Ectodermal cell (in vitro differentiated cells): ENCODE data around the gene EYS.
A peak's percentile ranks its signal among the peaks of the same experiment; 100 is the strongest.
"Not testable (repeated sequence)": the region's sequence is repeated elsewhere in the genome, so short reads cannot be mapped to it uniquely, and the experiment has no call there.

Source experiments
- H3K27ac ChIP-seq: 2 replicates; pipeline ENCODE4 v1.7.0; 2013; ENCODE audit warnings: mild to moderate bottlenecking, low read depth, low read length; ENCODE audit not compliant: insufficient read depth, poor library complexity, severe bottlenecking
- H3K27me3 ChIP-seq: 2 replicates; pipeline ENCODE4 v1.7.0; 2013; ENCODE audit warnings: mild to moderate bottlenecking, low read length; ENCODE audit not compliant: insufficient read depth, control insufficient read depth, poor library complexity, severe bottlenecking
- H3K36me3 ChIP-seq: one replicate; pipeline ENCODE4 v1.7.0; 2013; ENCODE audit warnings: low read length; ENCODE audit not compliant: control insufficient read depth, insufficient read depth
- H3K4me1 ChIP-seq: one replicate; pipeline ENCODE4 v1.7.0; 2013; ENCODE audit warnings: low read length; ENCODE audit not compliant: control insufficient read depth, insufficient read depth
- H3K4me3 ChIP-seq: 2 replicates; pipeline ENCODE4 v1.7.0; 2013; ENCODE audit warnings: low read depth, low read length, control low read depth; ENCODE audit not compliant: insufficient read depth
- H3K9me3 ChIP-seq: 2 replicates; pipeline ENCODE4 v1.7.0; 2013; ENCODE audit warnings: mild to moderate bottlenecking, low read length, moderate library complexity; ENCODE audit not compliant: control insufficient read depth
- WGBS, 2 experiments: methylation state at CpG; one replicate each; pipeline ENCODE4 v1.1.7; 2013; ENCODE audit warnings: missing lambda C conversion rate in 2 of 2; 5-methylcytosine and 5-hydroxymethylcytosine counted together

EYS gene

DNA sequence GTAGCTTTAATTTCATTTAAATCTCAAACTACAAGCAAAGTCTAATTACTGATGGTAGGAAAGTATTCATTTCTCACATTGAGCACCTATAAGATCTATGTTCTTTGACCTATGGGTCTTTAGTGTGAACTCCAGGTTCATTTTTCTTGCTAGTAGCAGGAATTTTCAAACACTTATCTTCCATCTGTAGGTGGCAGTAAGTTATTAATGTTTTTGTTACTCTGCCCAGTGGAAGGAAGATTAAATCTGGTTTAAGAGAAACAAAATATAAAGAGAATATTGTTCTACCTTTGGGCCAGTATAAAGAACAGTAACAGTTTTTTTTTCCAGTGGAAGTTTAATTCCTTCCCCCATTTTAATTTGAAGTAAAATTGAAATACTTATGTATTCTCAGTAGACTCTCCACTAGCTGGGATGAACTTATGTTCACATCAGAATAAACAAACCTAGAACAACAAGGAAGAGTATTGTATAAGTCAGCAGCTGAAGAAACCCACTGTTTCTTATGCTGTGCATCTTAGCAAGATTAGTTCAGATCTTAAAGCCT is 1743.2 kb downstream of the EYS start:
- H3K36me3 ChIP-seq, result no peaks in the 10 kb centered on the region
- H3K4me1 ChIP-seq, result peaks cover 14% of the 10 kb centered on the region
- H3K4me3 ChIP-seq, result no peak overlapping the region
- H3K27ac ChIP-seq, result no peak overlapping the region
- no peaks in the 10 kb centered on the region for H3K9me3 ChIP-seq
- H3K27me3 ChIP-seq, result no peaks in the 10 kb centered on the region

DNA sequence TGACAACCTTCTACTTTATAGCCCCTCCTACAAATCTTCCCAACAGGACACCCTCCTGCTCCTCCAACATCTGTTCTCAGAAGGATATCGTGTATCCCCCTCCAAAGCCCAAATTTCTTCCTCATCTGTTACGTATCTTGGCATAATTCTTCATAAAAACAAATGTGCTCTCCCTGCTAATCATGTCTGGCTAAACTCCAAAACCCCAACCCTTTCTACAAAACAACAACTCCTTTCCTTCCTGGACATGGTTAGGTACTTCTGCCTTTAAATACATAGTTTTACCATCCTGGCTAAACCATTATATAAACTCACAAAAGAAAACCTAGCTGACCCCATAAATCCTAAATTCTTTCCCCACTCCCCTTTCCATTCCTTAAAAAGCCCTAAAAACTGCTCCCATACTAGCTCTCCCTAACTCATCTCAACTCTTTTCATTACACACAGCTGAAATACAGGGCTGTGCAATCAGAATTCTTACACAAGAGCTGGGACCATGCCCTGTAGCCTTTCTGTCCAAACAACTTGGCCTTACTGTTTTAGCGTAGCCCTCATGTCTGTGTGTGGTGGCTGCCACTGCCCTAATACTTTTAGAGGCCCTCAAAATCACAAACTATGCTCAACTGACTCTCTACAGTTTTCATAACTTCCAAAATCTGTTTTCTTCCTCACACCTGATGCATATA is 1753.5 kb downstream of the EYS start:
- not testable (repeated sequence) for H3K9me3 ChIP-seq, H3K27ac ChIP-seq, H3K4me3 ChIP-seq, H3K4me1 ChIP-seq, H3K36me3 ChIP-seq, H3K27me3 ChIP-seq
- 93% methylated on average over 3 of the region's 3 CpGs for WGBS, 2 experiments

DNA sequence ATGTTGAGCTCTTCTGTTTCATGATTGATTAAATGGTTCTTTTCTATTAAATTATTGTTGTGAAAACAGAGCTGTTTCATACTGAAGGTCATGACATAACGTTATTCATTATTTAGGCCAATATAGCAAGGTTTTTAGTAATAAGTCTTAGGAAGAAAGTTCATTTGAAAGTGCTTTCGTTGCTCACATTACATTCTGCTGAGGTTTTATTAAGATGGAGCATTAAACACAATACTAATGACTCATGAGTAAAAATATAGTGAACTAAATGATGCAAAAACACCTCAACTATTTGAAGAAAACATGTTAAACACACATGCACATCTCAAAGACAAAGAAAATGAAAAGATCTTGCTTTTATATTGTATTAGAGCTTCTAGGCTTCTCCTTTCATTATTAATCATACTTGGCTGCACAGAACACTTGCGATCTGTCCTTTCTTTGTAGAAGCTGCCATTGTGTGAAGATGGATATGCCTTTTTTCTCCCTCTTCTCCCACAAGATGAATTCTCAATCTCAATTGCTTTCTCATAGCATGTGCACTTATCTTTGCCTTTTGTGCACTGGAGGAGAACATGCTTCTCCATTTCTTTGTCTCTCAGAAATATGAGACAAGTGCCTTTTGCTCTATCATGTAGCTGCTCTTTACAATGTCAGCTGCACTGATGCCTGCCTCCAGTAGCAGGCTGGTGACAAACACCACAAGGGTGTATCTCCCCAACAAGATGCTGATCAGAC is 1759.1 kb downstream of the EYS start:
- 95 to 100% methylated on average over 1 to 2 of the region's 3 CpGs for WGBS, 2 experiments
- Histone ChIP-seq H3K27ac (peak overlapping the region; percentile 36), H3K27me3 (no peaks in the 10 kb centered on the region), H3K4me3 (no peak overlapping the region), H3K4me1 (peaks cover 8% of the 10 kb centered on the region), H3K9me3 (no peaks in the 10 kb centered on the region), H3K36me3 (no peaks in the 10 kb centered on the region)

DNA sequence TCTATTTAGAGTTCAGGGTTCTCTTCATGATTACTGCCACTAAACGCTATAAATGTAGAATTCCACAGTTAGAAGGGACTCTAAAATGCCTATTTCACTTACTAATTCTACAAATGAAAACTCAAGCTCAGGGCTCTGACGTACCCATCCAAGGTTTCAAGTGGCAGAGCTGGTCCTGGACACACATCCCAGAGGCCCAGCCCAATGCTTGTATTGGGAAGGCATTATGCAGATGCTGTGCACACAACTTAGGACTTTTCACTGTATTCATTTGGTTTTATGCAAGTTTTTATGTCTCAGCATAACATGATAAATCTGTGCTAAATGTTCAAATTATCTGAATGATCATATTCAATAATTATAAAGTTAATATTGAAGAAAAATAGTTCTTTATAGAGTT is 1761.0 kb downstream of the EYS start:
- no peaks in the 10 kb centered on the region for H3K36me3 ChIP-seq
- H3K4me1 ChIP-seq, result peaks cover 8% of the 10 kb centered on the region
- H3K27ac ChIP-seq, result no peak overlapping the region
- H3K27me3 ChIP-seq, result no peaks in the 10 kb centered on the region
- H3K4me3 ChIP-seq, result no peak overlapping the region
- WGBS, 2 experiments, result 88 to 95% methylated on average over 2 of the region's 2 CpGs
- H3K9me3 ChIP-seq, result no peaks in the 10 kb centered on the region

DNA sequence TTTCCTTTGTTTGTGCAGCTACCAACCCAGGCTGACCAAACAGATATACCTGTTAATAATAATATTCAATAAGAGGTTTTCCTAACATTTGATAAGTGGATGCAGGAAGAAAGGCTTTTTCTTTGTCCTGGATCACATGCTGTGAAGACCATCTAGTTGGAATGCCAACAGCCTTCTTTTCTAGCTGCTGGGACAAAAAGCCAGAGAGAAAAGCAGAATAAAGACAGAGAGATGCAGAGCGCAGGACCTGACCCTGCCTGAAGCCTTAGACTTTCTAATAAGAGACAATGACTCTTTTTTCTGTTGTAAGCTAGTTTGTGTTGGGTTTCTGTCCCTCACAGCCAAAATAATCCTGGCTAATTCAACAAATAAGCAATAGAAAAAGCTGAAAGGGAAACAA is 1763.2 kb downstream of the EYS start:
- H3K36me3 ChIP-seq, result no peaks in the 10 kb centered on the region
- H3K27ac ChIP-seq, result peak overlapping the region; percentile 70
- H3K4me3 ChIP-seq, result no peak overlapping the region
- WGBS, 2 experiments, result 11% methylated on average over 1 of the region's 1 CpG
- no peaks in the 10 kb centered on the region for H3K27me3 ChIP-seq
- H3K4me1 ChIP-seq, result peaks cover 8% of the 10 kb centered on the region
- no peaks in the 10 kb centered on the region for H3K9me3 ChIP-seq

DNA sequence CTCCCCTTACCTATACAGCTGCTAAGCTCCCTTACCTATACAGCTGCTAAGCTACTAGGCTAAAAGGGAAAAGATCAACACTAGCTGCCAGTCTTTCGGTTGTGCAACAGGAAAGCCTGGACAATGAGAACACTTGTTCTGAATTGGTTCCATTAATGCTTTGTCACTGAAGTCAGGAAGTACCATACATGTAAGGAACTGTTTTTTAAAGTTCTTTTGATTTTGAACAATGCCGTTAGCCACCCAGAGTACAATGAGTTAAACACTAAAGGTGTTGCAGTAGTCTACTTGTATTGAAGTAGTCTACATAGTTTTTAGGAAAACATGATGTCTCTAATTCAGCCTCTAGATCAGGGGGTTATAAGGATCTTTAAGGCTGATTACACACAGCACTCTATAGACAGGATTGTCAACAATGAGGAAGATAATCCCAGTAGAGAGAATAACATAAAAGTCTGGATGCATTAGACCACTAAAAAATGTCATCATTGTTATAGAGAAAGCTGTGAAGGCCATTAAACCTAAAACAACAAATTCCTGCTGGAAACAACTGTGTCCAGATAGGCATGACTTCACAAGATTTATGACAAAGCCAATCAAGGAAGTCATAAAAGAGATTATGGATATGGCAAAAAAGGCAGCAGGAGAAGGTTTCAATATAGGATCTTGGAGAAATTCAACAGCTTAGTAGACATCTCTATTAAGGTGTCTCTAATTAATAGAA is 1765.1 kb downstream of the EYS start:
- no peaks in the 10 kb centered on the region for H3K27me3 ChIP-seq
- no peaks in the 10 kb centered on the region for H3K9me3 ChIP-seq
- H3K27ac ChIP-seq, result no peak overlapping the region
- H3K4me1 ChIP-seq, result peaks cover 3% of the 10 kb centered on the region
- no peak overlapping the region for H3K4me3 ChIP-seq
- H3K36me3 ChIP-seq, result no peaks in the 10 kb centered on the region
- WGBS, 2 experiments, result 80 to 91% methylated on average over 2 of the region's 2 CpGs

DNA sequence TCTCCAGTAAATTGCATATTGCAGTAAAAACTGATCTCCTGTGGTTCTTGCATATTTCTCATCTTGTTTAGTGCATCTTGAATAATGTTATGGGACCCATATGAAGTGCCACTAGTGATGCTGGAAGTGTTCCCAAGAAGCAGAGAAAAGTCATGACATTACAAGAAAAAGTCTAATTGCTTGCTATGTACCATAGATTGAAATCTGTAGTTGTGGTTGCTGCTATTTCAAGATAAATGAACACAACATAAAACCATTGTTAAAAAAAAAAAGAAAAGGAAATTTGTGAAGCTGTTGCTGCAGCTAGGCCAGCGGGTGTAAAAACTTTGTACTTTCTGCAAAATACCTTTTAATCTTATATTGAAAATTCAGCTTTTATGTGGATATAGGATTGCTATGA is 1767.0 kb downstream of the EYS start:
- Histone ChIP-seq H3K36me3 (no peaks in the 10 kb centered on the region), H3K27me3 (no peaks in the 10 kb centered on the region), H3K9me3 (no peaks in the 10 kb centered on the region), H3K4me3 (no peak overlapping the region), H3K27ac (no peak overlapping the region), H3K4me1 (peaks cover 3% of the 10 kb centered on the region)
- WGBS, 2 experiments, result no CpG with 5 or more reads among the region's 1 CpG

DNA sequence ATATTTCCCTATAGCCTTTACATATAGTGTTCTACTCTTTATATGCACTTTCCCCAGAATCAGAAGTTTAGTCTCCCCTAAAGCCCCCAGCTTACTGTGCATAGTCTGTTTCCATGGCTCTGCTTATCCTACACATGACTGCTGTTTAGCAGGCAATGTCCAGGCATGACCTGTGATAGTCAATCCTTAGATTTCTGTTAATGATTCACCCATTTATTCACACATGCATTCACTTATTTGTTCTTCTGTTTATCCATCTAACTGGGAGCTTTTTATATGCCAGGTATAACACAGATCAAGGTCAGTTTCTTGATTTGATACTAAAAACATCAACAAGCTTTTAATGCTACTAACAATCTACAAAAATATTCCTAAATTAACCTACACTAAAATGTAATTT is 1770.6 kb downstream of the EYS start:
- no peaks in the 10 kb centered on the region for H3K9me3 ChIP-seq
- no peak overlapping the region for H3K4me3 ChIP-seq
- no peaks in the 10 kb centered on the region for H3K36me3 ChIP-seq
- H3K4me1 ChIP-seq, result no peaks in the 10 kb centered on the region
- no peaks in the 10 kb centered on the region for H3K27me3 ChIP-seq
- H3K27ac ChIP-seq, result no peak overlapping the region

DNA sequence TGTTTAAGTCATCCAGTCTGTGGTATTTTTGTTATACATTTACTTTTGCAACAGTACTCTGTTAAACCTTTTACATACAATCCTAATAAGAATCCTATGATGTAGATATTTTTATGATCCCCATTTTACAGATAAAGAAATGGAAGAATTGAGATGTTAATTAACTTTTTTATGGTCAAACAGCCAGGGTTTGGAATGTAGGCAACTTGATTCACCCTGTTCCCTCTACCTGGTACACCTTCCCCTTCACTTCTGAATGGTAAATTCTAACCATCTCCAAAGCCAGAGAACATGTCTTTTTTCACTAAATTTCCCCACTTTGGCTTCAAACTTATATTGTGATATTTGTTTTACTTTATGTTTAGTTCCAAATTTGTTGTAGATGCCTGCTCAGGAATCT is 1771.3 kb downstream of the EYS start:
- no peak overlapping the region for H3K4me3 ChIP-seq
- no peaks in the 10 kb centered on the region for H3K36me3 ChIP-seq
- no peaks in the 10 kb centered on the region for H3K4me1 ChIP-seq
- H3K27ac ChIP-seq, result no peak overlapping the region
- H3K27me3 ChIP-seq, result no peaks in the 10 kb centered on the region
- H3K9me3 ChIP-seq, result no peaks in the 10 kb centered on the region

DNA sequence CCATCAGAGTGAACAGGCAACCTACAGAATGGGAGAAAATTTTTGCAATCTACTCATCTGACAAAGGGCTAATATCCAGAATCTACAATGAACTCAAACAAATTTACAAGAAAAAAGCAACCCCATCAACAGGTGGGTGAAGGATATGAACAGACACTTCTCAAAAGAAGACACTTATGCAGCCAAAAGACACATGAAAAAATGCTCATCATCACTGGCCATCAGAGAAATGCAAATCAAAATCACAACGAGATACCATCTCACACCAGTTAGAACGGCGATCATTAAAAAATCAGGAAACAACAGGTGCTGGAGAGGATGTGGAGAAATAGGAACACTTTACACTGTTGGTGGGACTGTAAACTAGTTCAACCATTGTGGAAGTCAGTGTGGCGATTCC is 1773.1 kb downstream of the EYS start:
- not testable (repeated sequence) for H3K4me3 ChIP-seq, H3K27ac ChIP-seq, H3K9me3 ChIP-seq, H3K4me1 ChIP-seq, H3K27me3 ChIP-seq, H3K36me3 ChIP-seq
- 100% methylated on average over 3 of the region's 4 CpGs; no CpG with 5 or more reads in 1 of the 2 experiments for WGBS, 2 experiments
